ENCODE results near the gene CNKSR2.

DNA sequence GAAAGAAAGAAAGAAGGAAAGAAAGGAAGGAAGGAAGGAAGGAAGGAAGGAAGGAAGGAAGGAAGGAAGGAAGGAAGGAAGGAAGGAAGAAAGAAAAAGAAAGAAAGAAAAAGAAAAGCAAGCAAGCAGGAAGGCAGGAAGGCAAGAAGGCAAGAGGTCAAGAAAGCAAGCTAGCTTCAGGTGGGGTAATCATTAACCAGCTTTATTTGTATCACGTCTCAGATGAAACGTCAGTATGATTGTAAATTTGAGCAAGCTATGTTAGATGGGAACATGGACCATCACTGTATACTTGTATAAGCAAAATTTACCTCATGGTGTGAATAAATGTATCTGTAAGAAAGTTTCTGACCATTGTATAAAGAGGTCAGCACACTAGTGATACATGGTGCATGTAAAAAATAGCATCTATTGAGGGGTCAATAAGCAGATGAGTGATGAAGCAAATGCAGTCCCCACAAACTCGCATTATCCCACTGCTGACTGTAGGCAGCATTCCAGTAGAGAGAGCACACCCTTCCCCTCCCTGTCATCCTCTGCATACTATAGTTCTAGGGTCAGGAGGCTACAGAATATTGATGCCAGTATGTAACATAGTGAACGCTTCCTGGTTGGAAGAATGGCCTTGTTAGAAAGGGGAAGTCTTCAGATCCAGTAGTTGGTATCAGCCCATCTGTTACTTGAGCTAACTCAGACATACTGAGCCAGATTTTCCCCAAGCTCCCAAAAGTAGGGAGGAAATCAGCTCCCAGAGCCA is 300.4 kb downstream of the CNKSR2 start:
- TF ChIP-seq SUPT20H (IDR thresholded peaks at IDR 0.05; ENCODE audit: borderline replicate concordance, control insufficient read depth, low read depth, low read length) (no peak), SUZ12 (IDR thresholded peaks at IDR 0.05; ENCODE audit: unreplicated experiment) (no peak), YBX1 (IDR thresholded peaks at IDR 0.05) (no peak), RAD21 (IDR thresholded peaks at IDR 0.05; ENCODE audit: insufficient read depth, low read depth, low read length) (no peak), SMC3 (IDR thresholded peaks at IDR 0.05; ENCODE audit: borderline replicate concordance, low read length) (no peak), ZSCAN29 (IDR thresholded peaks at IDR 0.05) (no peak), NFYB (IDR thresholded peaks at IDR 0.05; ENCODE audit: insufficient read depth, low read depth, low read length) (no peak), MXI1 (IDR thresholded peaks at IDR 0.05; ENCODE audit: low read depth, low read length) (no peak)
- TF ChIP-seq, protein P1, sequence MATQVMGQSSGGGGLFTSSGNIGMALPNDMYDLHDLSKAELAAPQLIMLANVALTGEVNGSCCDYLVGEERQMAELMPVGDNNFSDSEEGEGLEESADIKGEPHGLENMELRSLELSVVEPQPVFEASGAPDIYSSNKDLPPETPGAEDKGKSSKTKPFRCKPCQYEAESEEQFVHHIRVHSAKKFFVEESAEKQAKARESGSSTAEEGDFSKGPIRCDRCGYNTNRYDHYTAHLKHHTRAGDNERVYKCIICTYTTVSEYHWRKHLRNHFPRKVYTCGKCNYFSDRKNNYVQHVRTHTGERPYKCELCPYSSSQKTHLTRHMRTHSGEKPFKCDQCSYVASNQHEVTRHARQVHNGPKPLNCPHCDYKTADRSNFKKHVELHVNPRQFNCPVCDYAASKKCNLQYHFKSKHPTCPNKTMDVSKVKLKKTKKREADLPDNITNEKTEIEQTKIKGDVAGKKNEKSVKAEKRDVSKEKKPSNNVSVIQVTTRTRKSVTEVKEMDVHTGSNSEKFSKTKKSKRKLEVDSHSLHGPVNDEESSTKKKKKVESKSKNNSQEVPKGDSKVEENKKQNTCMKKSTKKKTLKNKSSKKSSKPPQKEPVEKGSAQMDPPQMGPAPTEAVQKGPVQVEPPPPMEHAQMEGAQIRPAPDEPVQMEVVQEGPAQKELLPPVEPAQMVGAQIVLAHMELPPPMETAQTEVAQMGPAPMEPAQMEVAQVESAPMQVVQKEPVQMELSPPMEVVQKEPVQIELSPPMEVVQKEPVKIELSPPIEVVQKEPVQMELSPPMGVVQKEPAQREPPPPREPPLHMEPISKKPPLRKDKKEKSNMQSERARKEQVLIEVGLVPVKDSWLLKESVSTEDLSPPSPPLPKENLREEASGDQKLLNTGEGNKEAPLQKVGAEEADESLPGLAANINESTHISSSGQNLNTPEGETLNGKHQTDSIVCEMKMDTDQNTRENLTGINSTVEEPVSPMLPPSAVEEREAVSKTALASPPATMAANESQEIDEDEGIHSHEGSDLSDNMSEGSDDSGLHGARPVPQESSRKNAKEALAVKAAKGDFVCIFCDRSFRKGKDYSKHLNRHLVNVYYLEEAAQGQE (IDR thresholded peaks at IDR 0.05; ENCODE audit: low read depth, low read length) = no peak
- TF ChIP-seq, protein P2, sequence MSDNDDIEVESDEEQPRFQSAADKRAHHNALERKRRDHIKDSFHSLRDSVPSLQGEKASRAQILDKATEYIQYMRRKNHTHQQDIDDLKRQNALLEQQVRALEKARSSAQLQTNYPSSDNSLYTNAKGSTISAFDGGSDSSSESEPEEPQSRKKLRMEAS (IDR thresholded peaks at IDR 0.05; ENCODE audit: low read depth, low read length) = no peak
- TF ChIP-seq, protein P3, sequence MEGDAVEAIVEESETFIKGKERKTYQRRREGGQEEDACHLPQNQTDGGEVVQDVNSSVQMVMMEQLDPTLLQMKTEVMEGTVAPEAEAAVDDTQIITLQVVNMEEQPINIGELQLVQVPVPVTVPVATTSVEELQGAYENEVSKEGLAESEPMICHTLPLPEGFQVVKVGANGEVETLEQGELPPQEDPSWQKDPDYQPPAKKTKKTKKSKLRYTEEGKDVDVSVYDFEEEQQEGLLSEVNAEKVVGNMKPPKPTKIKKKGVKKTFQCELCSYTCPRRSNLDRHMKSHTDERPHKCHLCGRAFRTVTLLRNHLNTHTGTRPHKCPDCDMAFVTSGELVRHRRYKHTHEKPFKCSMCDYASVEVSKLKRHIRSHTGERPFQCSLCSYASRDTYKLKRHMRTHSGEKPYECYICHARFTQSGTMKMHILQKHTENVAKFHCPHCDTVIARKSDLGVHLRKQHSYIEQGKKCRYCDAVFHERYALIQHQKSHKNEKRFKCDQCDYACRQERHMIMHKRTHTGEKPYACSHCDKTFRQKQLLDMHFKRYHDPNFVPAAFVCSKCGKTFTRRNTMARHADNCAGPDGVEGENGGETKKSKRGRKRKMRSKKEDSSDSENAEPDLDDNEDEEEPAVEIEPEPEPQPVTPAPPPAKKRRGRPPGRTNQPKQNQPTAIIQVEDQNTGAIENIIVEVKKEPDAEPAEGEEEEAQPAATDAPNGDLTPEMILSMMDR (IDR thresholded peaks at IDR 0.05 in 2 of 3, conservative IDR thresholded peaks at IDR 0.05 in 1 of 3; ENCODE audit: control insufficient read depth in 2 of 3, extremely low read depth in 1 of 3, insufficient read depth in 1 of 3, low read depth in 3 of 3, low read length in 3 of 3) = no peak

All from GM12878 (cell line).